GM19328 (cell line): ENCODE measurements around the gene TLE1.

Experiments used
- ATAC-seq: cut with Tn5 transposase; IDR thresholded peaks from one replicate; pipeline ENCODE4 v1.9.1; 2021; ENCODE audit warnings: mild to moderate bottlenecking, moderate library complexity; ENCODE audit not compliant: unreplicated experiment

The TLE1 gene

DNA sequence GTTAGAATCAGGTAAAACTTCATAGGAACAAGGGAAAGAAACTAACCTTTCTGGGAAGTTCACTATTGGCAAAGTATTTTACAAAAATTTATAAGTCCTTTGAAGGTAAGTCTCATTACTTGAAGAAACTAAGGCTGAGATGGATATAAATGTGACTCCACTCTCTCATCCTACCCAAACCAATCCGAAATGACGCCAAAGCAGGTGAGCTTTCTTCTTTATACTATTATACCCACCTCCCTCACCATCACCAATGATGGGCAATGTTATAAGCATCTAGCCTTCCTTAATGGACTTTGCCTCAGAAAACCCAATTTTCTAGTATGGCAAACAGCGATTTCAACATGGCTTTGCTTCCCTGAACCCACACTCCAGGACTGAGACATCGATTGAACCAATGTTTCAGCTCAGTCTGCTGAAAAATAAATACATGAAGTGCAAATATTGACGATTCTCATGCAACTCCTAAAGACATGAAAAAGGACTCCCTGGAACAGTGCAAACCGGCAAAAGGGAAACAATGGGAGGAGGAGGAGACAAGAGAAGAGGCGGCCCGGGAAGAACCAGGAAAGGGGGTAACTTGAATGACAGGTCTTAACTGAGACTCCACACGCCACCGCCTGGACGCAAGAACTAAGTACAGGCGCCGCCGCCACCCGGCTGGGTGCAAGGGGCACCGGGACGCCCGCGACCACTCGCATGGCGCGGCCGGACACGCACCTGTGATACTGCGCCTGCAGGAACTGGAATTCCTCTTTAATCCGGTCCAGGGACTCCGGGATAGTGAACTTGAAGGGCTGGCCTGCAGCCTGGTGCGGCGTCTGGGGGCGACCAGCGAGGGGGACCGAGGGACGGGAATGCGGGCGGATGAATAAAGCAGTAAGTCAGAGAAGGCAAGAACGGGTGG is 2.5 kb downstream of the TLE1 start:
- no peak for ATAC-seq

GRCh38 chr9:81685763-81686613 is 3.4 kb downstream of the TLE1 start:
- ATAC-seq, result no peak

DNA sequence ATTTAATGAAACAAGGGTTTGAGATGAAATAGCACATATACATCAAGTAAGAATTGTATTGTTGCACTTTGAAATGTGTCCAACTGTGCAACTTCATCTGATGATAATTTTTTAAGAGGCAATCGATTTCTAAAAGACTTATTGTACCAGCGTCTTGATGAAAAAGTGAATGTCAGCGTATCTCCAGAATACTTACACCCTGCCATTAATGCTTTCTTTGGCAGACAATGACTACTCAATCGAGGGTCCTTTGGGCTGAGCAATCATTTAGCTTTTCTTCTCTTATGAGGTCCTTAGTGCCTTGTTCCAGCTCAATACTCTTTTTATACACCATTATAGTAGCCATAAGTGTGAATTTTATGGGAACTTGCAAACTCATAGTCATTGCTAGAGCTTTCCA is 4.7 kb downstream of the TLE1 start:
- no peak for ATAC-seq

GRCh38 chr9:81683704-81684103 is 5.6 kb downstream of the TLE1 start:
- ATAC-seq, result no peak

DNA sequence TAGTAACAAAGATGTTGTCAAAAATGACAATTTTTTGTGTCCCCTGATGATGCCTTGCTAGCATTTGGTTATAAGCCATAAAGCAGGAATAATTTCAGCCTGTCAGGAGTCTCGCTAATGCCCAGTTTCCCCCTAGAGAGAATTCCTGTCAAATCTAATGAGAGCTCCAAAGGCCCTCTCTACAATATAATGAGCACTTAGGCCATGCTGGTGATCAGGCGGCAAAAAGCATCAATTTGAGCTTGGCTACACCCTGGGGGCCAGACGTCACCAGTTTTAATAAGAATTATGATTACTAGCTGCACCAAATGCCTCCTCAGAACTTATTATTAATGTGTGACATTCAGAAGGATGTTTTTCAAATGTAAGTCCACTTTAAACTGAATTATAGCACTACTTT is 6.1 kb downstream of the TLE1 start:
- no peak for ATAC-seq

DNA sequence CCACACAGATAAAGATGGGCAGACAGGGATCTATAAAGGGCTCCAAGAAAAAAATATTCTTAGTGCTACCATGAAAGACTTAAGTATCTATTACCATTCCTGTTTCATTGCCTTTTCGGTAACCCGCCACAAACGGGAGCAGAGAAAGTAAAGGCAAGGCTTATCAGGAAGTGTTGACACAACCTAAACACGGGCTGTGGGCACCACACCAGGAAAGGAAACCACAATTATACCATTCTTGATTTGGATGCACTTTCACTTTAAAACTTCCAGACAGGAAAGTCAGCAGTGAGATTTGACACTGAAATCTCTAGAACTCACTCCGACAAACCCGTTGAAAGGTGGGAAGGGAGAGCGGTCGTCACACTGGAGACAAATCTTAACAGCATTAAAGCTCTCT is 6.5 kb downstream of the TLE1 start:
- ATAC-seq, result no peak

- ATAC-seq, result no peak
Observed at GRCh38 chr9:81682177-81682576, 7.2 kb downstream of the TLE1 start.

DNA sequence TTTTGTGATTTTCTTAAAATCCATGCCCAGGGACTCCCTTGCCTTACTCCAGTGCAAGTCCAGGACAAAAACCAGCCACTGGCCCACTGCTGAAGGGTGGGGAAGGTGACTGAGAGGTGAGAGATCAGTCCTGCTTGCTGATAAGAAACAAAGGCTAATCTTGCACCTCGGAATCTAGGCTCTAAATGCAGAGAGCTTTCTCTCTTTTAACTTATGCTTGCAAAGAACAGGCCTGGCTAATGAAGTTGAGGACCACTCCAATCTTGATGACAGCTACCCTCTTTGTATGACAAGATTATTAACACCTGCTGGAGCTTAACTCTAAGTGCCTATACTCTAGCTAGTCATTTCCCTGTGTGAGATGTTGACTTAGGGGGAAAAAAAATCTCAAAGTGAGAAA is 8.8 kb downstream of the TLE1 start:
- ATAC-seq, result no peak

GRCh38 chr9:81680006-81680405 is 9.3 kb downstream of the TLE1 start:
- no peak for ATAC-seq

DNA sequence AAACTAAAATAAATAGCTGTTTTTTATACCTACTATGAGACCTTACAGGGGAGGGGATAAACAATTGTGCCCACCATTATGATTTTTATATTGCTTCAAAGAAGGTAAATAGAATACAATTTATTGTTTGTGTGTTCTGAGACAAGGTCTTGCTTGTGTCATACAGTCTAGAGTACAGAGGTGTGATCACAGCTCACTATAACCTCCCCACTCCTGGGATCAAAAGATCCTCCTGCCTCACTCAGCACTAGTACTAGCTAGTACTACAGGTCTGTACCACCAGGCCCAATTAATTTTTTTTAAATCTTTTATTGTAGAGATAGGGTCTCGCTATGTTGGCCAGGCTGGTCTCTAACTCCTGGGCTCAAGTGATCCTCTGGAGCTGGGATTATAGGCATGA is 11.3 kb downstream of the TLE1 start:
- no peak for ATAC-seq

DNA sequence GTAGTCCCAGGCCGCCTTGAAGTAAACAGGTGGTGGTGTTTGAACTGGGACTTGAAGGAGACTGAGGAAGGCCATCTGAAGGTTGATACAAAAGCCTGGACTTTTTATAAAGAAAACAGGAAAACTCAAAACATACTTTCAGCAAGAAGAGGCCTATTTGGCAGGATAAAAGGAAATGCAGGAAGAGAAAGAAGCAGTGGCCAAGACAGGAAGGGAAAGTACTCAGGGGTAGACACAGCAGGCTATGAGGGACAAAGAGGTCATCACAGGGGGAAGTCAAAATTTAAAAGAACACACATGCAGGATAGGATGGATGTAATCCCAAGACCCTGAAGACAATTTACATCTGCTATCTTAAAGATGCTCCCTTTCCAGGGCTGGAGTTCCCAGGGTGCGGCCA is 13.0 kb downstream of the TLE1 start:
- ATAC-seq, result no peak

GRCh38 chr9:81673310-81673709 is 16.0 kb downstream of the TLE1 start:
- no peak for ATAC-seq

DNA sequence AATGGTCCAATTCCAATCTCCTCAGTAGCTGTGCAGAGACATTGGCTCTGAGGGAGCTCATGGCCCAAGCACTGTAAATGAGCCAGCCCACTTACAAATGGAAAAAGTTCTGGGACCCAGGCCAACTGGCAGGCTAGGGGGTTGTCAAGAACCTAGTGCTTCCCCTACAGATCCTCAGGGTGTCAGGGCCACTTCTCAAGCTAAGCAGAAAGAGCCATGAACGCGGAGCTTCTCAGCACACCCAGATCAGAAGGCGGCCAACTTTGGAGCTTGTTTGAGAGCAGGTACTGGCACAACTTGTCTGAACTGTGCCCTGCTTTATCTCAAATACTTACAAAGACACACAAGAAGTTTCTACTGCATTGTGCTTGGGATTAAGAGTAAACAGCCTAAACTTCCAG is 17.5 kb downstream of the TLE1 start:
- ATAC-seq, result no peak

DNA sequence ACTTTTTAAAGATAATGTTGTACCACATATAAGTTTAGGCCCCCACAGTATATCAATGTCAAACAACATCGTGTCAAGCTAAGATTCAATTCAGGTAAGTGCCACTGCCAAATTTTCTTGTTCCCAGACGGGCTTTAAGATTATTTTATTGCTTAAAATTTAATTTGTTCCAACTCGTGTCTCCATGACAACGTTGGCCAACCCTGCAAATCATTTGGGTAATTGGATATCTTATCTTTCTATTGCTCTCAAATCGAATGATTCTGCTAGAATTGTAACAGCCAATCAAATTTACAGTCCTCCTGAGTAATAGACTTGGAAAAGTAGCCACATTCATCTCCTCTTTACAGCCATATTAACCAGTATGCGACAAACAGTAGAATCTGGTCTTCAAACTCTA is 19.5 kb downstream of the TLE1 start:
- no peak for ATAC-seq

DNA sequence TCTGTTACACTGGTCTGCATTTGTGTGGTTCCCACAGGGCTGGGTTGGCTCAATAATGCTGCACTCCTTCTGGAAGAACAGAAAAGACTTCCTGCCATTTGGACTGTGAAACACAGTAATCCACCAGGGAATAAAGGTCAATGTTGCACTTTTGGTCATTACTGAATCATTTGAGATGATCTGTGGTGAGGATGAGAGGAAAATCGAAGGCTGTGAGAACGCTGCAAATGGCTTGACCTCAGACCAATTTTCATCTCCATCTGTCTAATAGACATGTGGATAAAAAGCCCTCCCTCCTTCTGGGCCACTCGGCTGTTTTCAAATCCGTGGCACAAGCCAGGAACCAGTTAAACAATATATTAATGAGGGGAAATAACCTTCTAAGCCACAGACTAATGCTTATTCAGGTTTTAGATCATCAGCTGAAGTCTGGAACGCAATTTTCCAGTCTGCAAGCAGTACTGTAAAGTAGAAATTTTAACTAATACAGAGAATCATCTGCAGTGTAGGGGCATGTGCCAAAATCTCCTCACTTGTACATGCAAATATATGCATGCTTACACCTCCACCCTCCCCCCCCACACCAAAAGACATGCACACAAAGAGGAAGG is 20.2 kb downstream of the TLE1 start:
- no peak for ATAC-seq

DNA sequence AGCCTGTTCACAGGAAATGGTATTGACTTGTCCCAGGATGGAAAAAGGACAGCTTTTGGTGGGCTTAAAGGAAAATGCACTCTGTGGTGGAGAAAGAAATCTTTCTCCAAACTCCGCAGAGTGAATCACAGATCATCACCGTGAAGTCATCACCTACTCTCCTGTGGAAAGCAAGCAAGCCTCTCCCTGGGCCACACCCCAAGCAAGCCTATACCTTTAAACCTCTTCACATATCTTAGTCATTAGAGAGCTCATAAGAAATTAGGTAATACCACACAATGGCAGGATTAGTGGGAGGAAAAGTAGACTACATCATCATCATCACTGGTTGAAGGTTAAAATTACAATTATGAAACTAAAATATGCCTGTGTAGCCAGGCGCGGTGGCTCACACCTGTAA is 23.2 kb downstream of the TLE1 start:
- no peak for ATAC-seq

DNA sequence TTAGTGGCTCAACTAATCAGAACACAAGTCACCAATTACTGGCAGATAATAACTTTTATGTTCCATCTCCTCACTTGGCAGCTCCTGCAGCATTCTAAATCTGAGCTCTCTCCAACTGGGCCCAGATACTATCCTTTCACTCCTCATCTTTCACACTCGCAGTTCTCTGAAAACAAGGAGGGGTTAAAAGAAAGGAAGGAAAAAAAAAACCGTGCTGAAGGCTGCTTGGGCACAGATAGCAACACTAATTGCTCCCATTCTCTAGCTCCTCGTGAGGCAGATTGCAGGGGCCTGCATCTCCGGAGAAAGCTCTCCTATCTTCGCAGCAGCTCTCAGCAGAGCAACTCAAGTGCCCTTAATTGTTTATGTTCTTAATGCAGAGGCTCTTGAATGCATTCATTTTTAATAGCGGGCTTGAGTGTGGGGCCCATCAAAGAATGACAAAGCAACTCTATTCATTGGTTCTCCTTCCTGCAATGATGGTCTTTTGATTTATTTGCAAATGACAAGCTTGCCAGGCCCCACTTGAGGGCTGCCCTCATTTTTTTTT is 23.9 kb downstream of the TLE1 start:
- ATAC-seq, result no peak

GRCh38 chr9:81664638-81665222 is 24.6 kb downstream of the TLE1 start:
- no peak for ATAC-seq

- ATAC-seq, result no peak
Observed at GRCh38 chr9:81661339-81661738, 28.0 kb downstream of the TLE1 start.

GRCh38 chr9:81656871-81657337 is 32.4 kb downstream of the TLE1 start:
- no peak for ATAC-seq

DNA sequence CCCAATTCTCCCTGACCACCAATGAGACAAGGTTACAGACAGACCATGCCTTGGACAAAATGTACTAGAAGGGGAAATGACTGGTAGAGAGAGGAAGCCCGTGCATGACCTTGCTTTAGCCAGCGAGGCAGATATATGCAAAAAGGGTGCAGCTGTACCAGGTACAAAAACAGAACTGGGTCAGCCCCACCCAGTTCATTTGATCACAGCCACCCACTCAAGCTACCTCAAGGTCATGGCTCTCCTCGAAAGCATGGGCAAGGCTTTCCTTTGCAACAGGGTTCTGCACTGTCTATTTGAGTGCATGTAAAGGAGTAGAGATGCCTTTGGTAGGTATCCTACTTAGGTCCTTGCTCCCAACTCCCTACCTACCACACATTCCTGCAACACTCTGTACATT is 33.3 kb downstream of the TLE1 start:
- no peak for ATAC-seq
